HG02885 (cell line): ENCODE data around the gene TMEM33.
"Not testable (repeated sequence)": the region's sequence is repeated elsewhere in the genome, so short reads cannot be mapped to it uniquely, and the experiment has no call there.

Source experiments
- ATAC-seq: cut with Tn5 transposase; IDR thresholded peaks from one replicate; pipeline ENCODE4 v1.9.1; 2021; ENCODE audit warnings: mild to moderate bottlenecking; ENCODE audit not compliant: unreplicated experiment, poor library complexity

The TMEM33 gene, protein sequence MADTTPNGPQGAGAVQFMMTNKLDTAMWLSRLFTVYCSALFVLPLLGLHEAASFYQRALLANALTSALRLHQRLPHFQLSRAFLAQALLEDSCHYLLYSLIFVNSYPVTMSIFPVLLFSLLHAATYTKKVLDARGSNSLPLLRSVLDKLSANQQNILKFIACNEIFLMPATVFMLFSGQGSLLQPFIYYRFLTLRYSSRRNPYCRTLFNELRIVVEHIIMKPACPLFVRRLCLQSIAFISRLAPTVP

DNA sequence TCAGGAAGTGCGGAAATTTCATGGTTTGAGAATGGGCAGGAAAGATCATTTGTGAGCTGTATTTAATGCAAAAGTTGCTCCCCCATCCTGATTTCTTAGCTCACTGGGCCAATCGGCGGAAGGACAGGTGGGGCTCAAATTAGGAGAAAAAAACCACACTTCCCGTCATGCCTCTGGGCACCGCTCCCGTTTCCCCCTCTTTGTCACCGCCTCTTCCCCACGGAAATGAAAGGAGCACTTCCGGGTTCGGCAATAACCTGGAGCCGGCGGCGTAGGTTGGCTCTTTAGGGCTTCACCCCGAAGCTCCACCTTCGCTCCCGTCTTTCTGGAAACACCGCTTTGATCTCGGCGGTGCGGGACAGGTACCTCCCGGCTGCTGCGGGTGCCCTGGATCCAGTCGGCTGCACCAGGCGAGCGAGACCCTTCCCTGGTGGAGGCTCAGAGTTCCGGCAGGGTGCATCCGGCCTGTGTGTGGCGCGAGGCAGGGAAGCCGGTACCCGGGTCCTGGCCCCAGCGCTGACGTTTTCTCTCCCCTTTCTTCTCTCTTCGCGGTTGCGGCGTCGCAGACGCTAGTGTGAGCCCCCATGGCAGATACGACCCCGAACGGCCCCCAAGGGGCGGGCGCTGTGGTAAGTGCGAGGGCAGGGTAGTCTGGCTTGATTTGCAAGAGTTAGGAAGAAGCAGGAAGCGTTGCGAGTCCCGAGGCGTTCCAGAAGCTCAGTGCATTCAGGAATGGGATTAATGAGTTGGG is at the start of gene TMEM33:
Gene TMEM33, plus strand, starts transcription at position 529 of the 751 bp plus-strand sequence. Its CDS starts 56 bp downstream, at position 585.
- peak; percentile 94 for ATAC-seq

GRCh38 chr4:41885456-41885855 is 49.8 kb upstream of the TMEM33 start:
- no peak for ATAC-seq

- ATAC-seq: no peak
Observed at GRCh38 chr4:41887277-41887676, 48.0 kb upstream of the TMEM33 start.

GRCh38 chr4:41887821-41888686 is 47.2 kb upstream of the TMEM33 start:
- ATAC-seq: no peak

DNA sequence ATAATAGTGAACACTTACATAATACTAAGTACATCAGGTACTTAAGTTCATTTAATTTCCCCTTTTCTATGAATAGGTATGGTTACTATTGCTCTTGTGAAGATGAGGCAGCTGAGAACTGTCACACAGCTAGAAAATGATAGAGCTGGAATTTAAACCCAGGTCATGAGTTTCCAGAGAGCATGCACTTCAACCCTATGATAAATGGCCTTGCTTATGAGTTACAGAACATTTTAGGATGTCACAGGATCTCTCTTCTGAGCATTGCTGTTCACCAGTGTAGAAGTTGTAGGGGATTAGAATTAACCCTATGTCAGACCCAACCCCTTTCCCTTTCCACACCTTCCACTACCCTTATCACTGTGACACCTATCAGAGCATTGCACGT is 46.5 kb upstream of the TMEM33 start:
- ATAC-seq: no peak

GRCh38 chr4:41889317-41889716 is 45.9 kb upstream of the TMEM33 start:
- ATAC-seq: no peak

DNA sequence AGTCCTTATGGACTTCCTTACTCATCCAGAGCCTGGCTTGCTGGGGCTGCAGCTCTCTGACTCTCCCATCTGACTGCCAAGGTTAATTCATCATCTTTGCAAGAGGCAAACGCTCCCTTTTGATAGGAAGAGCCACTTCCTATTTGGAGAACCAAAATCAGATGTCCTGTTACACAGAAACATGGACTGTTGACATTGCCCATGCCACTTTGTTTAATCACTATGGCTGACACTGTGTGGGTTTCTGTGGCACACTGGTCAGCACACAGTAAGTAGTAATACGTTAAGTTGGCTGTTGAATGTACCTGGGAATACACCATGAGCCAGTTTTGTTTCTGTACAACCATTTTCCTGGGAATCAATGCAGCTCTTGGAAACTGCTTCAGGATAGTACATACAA is 45.1 kb upstream of the TMEM33 start:
- ATAC-seq: no peak

DNA sequence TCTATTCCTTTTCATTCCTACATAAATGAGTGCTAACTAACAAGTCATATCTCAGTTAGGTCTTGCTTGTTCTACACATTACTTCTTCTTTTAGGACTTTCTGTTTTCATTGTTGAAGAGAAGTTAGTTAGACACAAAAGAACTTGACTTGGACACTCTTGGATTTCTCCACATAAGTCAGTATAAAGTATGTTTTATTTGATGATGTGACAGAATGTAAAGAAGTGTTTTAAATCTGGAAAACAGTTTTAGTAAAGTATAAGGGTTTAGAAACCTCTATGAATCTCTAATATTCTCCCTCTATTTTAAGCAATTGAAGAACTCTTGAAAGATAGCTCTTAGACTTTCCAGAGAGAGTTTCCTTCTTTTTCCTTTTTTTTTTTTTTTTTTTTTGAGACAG is 38.6 kb upstream of the TMEM33 start:
- no peak for ATAC-seq

GRCh38 chr4:41897698-41898097 is 37.5 kb upstream of the TMEM33 start:
- no peak for ATAC-seq

DNA sequence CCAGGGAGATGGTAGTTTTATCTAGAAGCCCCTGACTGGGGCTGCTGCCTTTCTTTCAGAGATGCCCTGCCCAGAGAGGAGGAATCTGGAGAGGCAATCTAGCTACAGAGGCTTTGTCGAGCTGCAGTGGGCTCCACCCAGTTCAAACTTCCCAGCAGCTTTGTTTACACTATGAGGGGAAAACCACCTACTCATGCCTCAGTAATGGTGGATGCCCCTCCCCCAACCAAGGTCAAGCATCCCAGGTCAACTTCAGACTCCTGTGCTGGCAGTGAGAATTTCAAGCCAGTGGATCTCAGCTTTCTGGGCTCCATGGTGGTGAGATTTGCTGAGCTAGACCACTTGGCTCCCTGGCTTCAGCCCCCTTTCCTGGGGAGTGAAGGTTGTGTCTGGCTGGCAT is 26.1 kb upstream of the TMEM33 start:
- not testable (repeated sequence) for ATAC-seq

DNA sequence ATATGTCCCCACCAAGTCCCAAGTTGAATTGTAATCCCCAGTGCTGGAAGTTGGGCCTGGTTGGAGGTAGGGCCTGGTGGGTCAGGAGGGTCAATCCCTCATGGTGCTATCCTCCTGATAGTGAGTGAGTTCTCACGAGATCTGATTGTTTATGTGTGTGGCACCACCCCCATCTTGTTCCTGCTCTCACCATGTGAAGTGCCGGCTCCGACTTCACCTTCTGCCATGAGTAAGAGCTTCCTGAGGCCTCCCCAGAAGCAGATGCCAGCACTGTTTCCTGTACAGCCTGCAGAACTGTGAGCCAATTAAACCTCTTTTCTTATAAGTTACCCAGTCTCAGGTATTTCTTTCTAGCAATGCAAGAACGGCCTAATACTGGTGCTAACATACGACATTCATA is 22.7 kb upstream of the TMEM33 start:
- ATAC-seq: no peak

GRCh38 chr4:41913509-41913908 is 21.7 kb upstream of the TMEM33 start:
- no peak for ATAC-seq

DNA sequence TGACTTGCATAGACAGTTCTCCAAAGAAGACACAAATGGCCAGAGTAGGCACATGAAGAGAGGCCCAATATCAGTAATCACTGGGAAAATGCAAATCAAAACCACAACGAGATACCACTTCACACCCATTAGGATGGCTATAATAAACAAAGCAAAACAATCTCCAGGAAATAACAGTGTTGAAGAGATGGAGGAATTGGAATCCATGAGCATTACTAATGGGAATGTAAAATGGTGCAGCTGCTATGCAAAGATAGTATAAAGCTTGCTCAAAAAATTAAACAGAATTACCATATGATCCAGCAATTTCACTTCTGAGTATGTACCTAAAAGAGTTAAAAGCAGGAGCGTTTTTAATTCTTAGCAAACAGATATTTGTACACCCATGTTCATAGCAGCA is 17.0 kb upstream of the TMEM33 start:
- no peak for ATAC-seq

DNA sequence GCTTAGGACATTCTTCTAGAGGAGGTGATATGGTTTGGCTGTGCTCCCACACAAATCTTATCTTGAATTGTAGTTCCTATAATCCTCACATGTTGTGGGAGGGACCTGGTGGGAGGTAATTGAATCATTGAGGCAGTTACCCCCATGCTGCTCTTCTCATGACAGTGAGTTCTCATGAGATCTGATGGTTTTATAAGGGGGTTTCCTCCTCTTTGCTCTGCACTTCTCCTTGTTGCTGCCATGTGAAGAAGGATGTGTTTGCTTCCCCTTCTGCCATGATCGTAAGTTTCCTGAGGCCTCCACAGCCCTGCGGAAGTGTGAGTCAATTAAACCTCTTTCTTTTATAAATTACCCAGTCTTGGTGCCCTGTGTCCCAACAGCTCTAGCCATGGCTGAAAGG is 14.8 kb upstream of the TMEM33 start:
- not testable (repeated sequence) for ATAC-seq

- no peak for ATAC-seq
Observed at GRCh38 chr4:41921476-41921875, 13.8 kb upstream of the TMEM33 start.

- ATAC-seq: no peak
Observed at GRCh38 chr4:41927796-41928499, 7.3 kb upstream of the TMEM33 start.

- ATAC-seq: no peak
Observed at GRCh38 chr4:41930139-41930831, 4.9 kb upstream of the TMEM33 start.

DNA sequence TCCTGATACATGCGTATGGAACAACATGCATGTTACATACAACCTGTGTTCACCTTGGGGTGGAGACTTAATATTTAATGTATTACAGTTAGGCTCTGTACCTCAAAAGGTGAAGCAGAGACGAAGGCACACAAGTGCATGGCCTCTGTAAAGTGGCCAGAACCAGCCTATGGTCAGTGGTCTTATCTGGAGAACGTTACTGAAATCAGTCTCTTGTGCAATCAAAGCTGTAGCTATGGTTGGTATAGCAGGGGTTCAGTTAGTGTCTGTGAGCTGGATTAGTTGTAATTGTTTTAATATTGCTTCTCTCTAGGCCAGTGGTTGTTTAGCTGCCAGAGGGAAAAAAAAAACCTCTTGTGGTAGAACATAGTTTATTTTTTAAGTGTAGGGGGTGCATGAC is 2.2 kb upstream of the TMEM33 start:
- ATAC-seq: no peak

DNA sequence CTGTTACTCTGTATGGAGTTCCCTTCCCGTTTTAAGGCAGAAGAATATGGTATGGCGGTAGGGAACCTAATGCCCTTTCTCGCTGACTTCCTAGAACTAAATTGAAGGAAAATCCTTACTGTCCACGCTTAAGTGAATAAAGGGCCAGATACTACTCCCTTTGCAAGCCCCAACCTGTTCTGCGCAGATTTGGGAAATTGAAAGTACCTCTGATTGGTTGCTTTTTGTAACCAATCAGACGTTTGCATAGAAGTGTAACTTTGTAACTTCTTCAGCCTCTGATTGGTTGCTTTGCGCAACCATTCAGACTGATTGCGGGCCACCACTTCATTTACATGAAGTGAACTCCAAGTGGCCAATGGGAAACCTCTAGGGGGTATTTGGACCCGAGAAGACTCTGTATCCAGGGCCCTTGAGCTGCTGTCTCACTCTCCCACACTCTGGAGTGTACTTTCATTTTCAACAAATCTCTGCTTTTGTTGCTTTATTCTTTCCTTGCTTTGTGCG is 1.2 kb upstream of the TMEM33 start:
- ATAC-seq: no peak

DNA sequence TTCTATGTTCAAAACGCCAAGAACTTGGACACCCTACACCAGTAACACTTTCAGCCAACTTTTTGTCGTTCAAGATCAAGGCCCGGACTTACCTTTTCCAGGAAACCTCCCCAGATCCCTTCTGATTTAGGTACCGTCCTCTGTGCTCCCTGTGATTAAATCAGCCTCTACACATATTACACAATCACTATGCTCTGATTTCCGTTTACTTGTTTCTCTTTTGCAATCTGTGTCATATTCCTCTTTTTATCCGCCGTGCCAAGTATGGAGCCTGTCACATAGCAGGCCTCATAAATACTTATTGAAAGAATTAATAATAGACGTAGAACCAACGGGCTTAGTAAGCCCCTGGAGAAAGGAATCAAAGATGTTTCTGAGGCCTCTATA is 722 bp upstream of the TMEM33 start:
- no peak for ATAC-seq
